Smooth muscle cell (in vitro differentiated cells): ENCODE results near the gene ETHE1. TPM values are rescaled to one million over a fixed set of nuclear protein-coding genes. Genes with fewer than 3 reads are reported as not detected.
A peak's percentile ranks its signal among the peaks of the same experiment; 100 is the strongest.

Source experiments
- DNase-seq: peaks from one replicate; lab custom pipeline; 2025; ENCODE audit not compliant: unreplicated experiment; lab: John Stamatoyannopoulos, UW
- H2AFZ ChIP-seq: fragments of 200-600 bp; sonication (generic); 2 replicates; pipeline ENCODE4 v1.6.0; 2016; ENCODE audit warnings: antibody characterized with exemption, low read depth, mild to moderate bottlenecking
- H3F3A ChIP-seq: fragments of 200-600 bp; sonication (generic); 2 replicates; pipeline ENCODE4 v1.6.0; 2017; ENCODE audit warnings: antibody characterized with exemption, low read depth
- H3K27ac ChIP-seq: fragments of 200-600 bp; sonication (generic); 2 replicates; pipeline ENCODE4 v1.5.1; 2016; ENCODE audit warnings: low read depth, mild to moderate bottlenecking
- H3K27me3 ChIP-seq: fragments of 200-600 bp; sonication (generic); 2 replicates; pipeline ENCODE4 v1.6.1; 2016; ENCODE audit warnings: low read depth, mild to moderate bottlenecking
- H3K36me3 ChIP-seq: fragments of 200-600 bp; sonication (generic); 2 replicates; pipeline ENCODE4 v1.5.1; 2016; ENCODE audit warnings: low read depth
- H3K4me1 ChIP-seq: fragments of 200-600 bp; sonication (generic); 2 replicates; pipeline ENCODE4 v1.5.1; 2016; ENCODE audit warnings: low read depth
- H3K4me2 ChIP-seq: fragments of 200-600 bp; sonication (generic); 2 replicates; pipeline ENCODE4 v1.6.0; 2016; ENCODE audit warnings: mild to moderate bottlenecking
- H3K4me3 ChIP-seq: fragments of 200-600 bp; sonication (generic); 2 replicates; pipeline ENCODE4 v1.5.1; 2016; ENCODE audit warnings: mild to moderate bottlenecking
- H3K79me2 ChIP-seq: fragments of 200-600 bp; sonication (generic); 2 replicates; pipeline ENCODE4 v1.6.0; 2016; ENCODE audit warnings: low read depth, mild to moderate bottlenecking
- H3K9ac ChIP-seq: fragments of 200-600 bp; sonication (generic); 2 replicates; pipeline ENCODE4 v1.6.0; 2016; ENCODE audit warnings: low read depth
- H3K9me3 ChIP-seq: fragments of 200-600 bp; sonication (generic); replicated peaks from 2 replicates; pipeline ENCODE4 v1.5.1; 2016; ENCODE audit warnings: low read depth
- H4K20me1 ChIP-seq: fragments of 200-600 bp; sonication (generic); 2 replicates; pipeline ENCODE4 v1.6.0; 2016; ENCODE audit warnings: low read depth
- WGBS: methylation state at CpG from one replicate; pipeline ENCODE4 v1.1.7; 2016; ENCODE audit warnings: low lambda C conversion rate; 5-methylcytosine and 5-hydroxymethylcytosine counted together
- polyA plus RNA-seq: library from polyadenylated mRNA; unstranded; fragments of >200 nt; fragmentation: Nextera tagmentation; extraction: Ambion mirVana; gene quantifications from 2 replicates; pipeline ENCODE4 v1.2.1, GENCODE V29; 2016
- total RNA-seq: library from RNA; depleted of rRNA; stranded (reverse); fragments of >200 nt; gene quantifications from 2 replicates; pipeline ENCODE4 v1.2.3, GENCODE V29; 2014
- TF ChIP-seq, protein P1 (sequence below): fragments of 200-600 bp; sonication (generic); IDR thresholded peaks from 2 replicates; pipeline ENCODE4 v1.5.1; 2017; ENCODE audit warnings: borderline replicate concordance, mild to moderate bottlenecking, antibody characterized with exemption; ENCODE audit not compliant: insufficient read depth, poor library complexity, severe bottlenecking

Gene ETHE1
- total and polyA plus RNA-seq, 2 experiments from 2014 or later: 61.1 to 61.4 TPM

GRCh38 chr19:43505186-43505456, 21.9 kb downstream of the ETHE1 start:
- Histone ChIP-seq H3K9me3 (no peaks in the 10 kb centered on the region), H3K4me3 (peak overlapping the region; percentile 83), H3K4me2 (peak overlapping the region; percentile 92), H3F3A (no peaks in the 10 kb centered on the region), H2AFZ (no peak overlapping the region), H4K20me1 (no peaks in the 10 kb centered on the region), H3K4me1 (peaks cover 4% of the 10 kb centered on the region), H3K79me2 (no peaks in the 10 kb centered on the region), H3K27ac (peak overlapping the region; percentile 3), H3K9ac (no peak overlapping the region), H3K27me3 (no peaks in the 10 kb centered on the region), H3K36me3 (no peaks in the 10 kb centered on the region)
- TF ChIP-seq, protein P1, sequence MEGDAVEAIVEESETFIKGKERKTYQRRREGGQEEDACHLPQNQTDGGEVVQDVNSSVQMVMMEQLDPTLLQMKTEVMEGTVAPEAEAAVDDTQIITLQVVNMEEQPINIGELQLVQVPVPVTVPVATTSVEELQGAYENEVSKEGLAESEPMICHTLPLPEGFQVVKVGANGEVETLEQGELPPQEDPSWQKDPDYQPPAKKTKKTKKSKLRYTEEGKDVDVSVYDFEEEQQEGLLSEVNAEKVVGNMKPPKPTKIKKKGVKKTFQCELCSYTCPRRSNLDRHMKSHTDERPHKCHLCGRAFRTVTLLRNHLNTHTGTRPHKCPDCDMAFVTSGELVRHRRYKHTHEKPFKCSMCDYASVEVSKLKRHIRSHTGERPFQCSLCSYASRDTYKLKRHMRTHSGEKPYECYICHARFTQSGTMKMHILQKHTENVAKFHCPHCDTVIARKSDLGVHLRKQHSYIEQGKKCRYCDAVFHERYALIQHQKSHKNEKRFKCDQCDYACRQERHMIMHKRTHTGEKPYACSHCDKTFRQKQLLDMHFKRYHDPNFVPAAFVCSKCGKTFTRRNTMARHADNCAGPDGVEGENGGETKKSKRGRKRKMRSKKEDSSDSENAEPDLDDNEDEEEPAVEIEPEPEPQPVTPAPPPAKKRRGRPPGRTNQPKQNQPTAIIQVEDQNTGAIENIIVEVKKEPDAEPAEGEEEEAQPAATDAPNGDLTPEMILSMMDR: no peak
- WGBS: 91% methylated on average over 3 of the region's 3 CpGs
- DNase-seq: no peak

DNA sequence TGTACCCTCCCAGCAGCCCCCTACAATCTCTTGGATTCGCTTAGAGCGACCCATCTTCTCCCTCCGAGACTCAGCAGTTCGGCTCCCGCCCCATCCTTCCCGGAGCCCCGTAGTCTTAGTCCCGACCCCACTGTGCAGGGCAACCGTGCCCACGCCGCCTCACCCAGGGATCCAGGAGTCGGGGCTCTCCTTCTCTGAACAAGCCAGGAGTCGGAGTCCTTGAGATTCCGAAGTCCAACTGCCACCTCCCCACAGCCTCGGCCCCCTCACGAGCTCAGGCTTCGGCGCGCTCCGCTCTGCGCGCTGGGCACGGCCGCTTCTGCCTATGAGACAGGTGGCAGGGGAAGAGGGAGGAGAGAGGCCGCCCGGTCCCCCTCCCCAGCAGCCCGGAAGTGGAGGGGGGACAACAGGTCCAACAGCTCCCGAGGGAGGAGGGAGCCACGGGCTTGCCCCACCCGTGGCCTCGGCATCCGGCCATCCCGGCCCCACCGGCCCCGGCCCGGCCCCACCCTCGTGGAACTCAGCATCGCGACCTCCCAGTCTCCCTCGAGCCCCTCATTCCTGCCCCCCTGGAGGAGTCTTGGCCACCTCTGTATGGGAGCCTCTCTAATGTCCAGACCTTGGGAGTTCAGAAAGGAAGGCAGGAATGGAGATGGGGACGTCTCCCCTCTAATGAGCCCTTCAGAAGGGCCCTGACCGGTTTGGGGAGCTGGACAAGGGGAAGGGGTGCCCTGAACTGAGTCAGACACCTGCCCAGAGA, 22.4 kb downstream of the ETHE1 start, which contains the start of gene PHLDB3:
TSS of gene PHLDB3 (minus strand) at position 321 of the 760 bp plus-strand sequence. CDS start 628 bp downstream, outside the sequence.
- Histone ChIP-seq H3K27me3 (no peaks in the 10 kb centered on the region), H3K9ac (peak within 1 kb of the TSS; percentile 73), H3K79me2 (no peaks in the 10 kb centered on the region), H3K27ac (peak within 1 kb of the TSS; percentile 79), H3K36me3 (no peaks in the 10 kb centered on the region), H4K20me1 (no peaks in the 10 kb centered on the region), H3K4me2 (peak within 1 kb of the TSS; percentile 92), H2AFZ (peak within 1 kb of the TSS; percentile 92), H3K9me3 (no peaks in the 10 kb centered on the region), H3F3A (no peaks in the 10 kb centered on the region), H3K4me3 (peak within 1 kb of the TSS; percentile 83), H3K4me1 (peaks cover 4% of the 10 kb centered on the region)
- TF ChIP-seq, protein P1: no peak
- peak; percentile 65 for DNase-seq
- 6% methylated on average over 38 of the region's 42 CpGs for WGBS

DNA sequence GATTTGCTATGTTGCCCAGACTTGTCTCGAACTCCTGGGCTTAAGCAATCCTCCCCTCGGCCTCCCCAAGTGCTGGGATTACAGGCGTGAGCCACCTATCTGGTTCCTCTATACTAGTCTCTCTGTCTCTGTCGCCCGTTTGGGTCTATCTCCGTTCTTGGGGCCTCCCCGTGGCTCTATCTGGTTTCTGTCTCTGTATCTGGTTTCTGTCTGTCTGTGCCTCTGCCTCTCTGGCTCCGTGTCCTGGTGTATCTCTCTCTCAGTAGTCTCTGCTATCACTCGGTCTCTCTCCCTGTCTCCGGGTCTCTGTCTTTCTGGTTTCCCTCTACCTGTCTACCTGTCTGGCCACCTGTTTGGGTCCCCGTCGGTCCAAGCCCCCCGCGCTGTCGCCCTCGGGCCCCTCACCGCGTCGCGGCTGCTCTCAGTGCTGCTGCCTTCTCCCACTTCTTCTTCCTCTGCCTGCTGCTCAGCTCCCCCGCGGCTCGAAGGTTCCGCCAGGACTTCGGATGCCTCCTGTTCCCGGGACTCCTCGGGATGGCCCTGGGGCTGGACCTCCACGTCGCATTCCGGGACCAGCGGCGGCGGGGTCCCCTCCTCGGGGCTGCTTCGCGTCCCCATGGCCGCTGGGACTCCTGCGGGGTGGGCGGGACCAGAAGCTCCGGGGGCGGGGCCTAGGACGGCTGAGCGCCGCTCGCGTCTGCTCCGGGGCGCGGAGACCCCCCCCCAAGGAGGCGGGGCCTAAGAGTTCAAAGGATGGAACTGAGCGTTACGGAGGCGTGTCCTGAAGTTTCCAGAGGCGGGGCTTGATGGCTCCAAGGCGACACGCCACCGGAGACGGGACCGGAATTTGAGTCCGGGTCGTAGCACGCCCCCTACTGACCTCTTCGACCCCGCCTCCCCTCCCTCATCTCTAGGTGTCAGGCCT, 23.2 kb downstream of the ETHE1 start:
- 1% methylated on average over 46 of the region's 64 CpGs for WGBS
- H2AFZ ChIP-seq: peak overlapping the region; percentile 92

More for the DNA sequence above, 23.2 kb downstream of the ETHE1 start:
- TF ChIP-seq, protein P1: no peak
- no peaks in the 10 kb centered on the region for H3K79me2 ChIP-seq
- peak overlapping the region; percentile 79 for H3K27ac ChIP-seq
- no peaks in the 10 kb centered on the region for H3K27me3 ChIP-seq
- no peaks in the 10 kb centered on the region for H4K20me1 ChIP-seq
- H3K4me2 ChIP-seq: peak overlapping the region; percentile 92
- H3F3A ChIP-seq: no peaks in the 10 kb centered on the region
- H3K4me3 ChIP-seq: peak overlapping the region; percentile 83
- peak; percentile 90 for DNase-seq
- H3K9me3 ChIP-seq: no peaks in the 10 kb centered on the region
- H3K4me1 ChIP-seq: peaks cover 4% of the 10 kb centered on the region
- peak overlapping the region; percentile 73 for H3K9ac ChIP-seq
- no peaks in the 10 kb centered on the region for H3K36me3 ChIP-seq
